Measurements from ENCODE around the gene BET1L.

GRCh38 chr11:203056-203944 lies 3.9 kb downstream of the BET1L start:
- no peak for TF ChIP-seq CTCF (IDR thresholded peaks at IDR 0.05)
- no peak for TF ChIP-seq ZFX (IDR thresholded peaks at IDR 0.05; ENCODE audit: borderline replicate concordance)

Data from 22Rv1 (cell line).